Measurements from ENCODE around the gene KRT7.

GRCh38 chr12:52248541-52249461 lies 15.8 kb downstream of the KRT7 start:
- TF ChIP-seq CTCF (IDR thresholded peaks at IDR 0.05) = no peak
- no peak for TF ChIP-seq NRF1 (IDR thresholded peaks at IDR 0.05; ENCODE audit: low read depth, low read length)
- TF ChIP-seq REST (IDR thresholded peaks at IDR 0.05; ENCODE audit: low read depth, low read length) = no peak
- TF ChIP-seq PBX3 (IDR thresholded peaks at IDR 0.05) = no peak
- TF ChIP-seq RAD21 (IDR thresholded peaks at IDR 0.05; ENCODE audit: low read length) = no peak
- TF ChIP-seq MAX (IDR thresholded peaks at IDR 0.05; ENCODE audit: low read depth) = no peak
- no peak for TF ChIP-seq USF2 (IDR thresholded peaks at IDR 0.05; ENCODE audit: borderline replicate concordance, low read depth, low read length)

All from SK-N-SH (cell line).